ENCODE data around the gene PLOD3.
"Not testable (repeated sequence)": the region's sequence is repeated elsewhere in the genome, so short reads cannot be mapped to it uniquely, and the experiment has no call there.

Gene PLOD3

GRCh38 chr7:101216001-101216859 lies 1.2 kb downstream of the PLOD3 start:
- in situ Hi-C loops (cut with MboI; ENCODE audit: low sequenced_read_pairs): no loop called here

- in situ Hi-C loops (cut with MboI; ENCODE audit: low sequenced_read_pairs): no loop called here
These were observed 5.4 kb downstream of the PLOD3 start for GRCh38 chr7:101212014-101212413.

GRCh38 chr7:101211501-101211900 lies 5.9 kb downstream of the PLOD3 start:
- in situ Hi-C loops (cut with MboI; ENCODE audit: low sequenced_read_pairs): no loop called here

GRCh38 chr7:101210143-101210542 lies 7.2 kb downstream of the PLOD3 start:
- in situ Hi-C loops (cut with MboI; ENCODE audit: low sequenced_read_pairs): no loop called here

- in situ Hi-C loops (cut with MboI; ENCODE audit: low sequenced_read_pairs): no loop called here
These were observed 8.6 kb downstream of the PLOD3 start for GRCh38 chr7:101208794-101209193.

- in situ Hi-C loops (cut with MboI; ENCODE audit: low sequenced_read_pairs): no loop called here
These were observed 9.9 kb downstream of the PLOD3 start for GRCh38 chr7:101207459-101207858.

GRCh38 chr7:101206665-101207042 lies 10.7 kb downstream of the PLOD3 start:
- in situ Hi-C loops (cut with MboI; ENCODE audit: low sequenced_read_pairs): no loop called here

GRCh38 chr7:101205901-101206664 lies 11.3 kb downstream of the PLOD3 start:
- in situ Hi-C loops (cut with MboI; ENCODE audit: low sequenced_read_pairs): no loop called here

GRCh38 chr7:101203740-101204738 lies 13.3 kb downstream of the PLOD3 start:
- in situ Hi-C loops (cut with MboI; ENCODE audit: low sequenced_read_pairs): not testable (repeated sequence)

GRCh38 chr7:101202603-101202918 lies 14.8 kb downstream of the PLOD3 start:
- in situ Hi-C loops (cut with MboI; ENCODE audit: low sequenced_read_pairs): no loop called here

- in situ Hi-C loops (cut with MboI; ENCODE audit: low sequenced_read_pairs): no loop called here
These were observed 15.4 kb downstream of the PLOD3 start for GRCh38 chr7:101201695-101202602.

- in situ Hi-C loops (cut with MboI; ENCODE audit: low sequenced_read_pairs): no loop called here
These were observed 16.4 kb downstream of the PLOD3 start, which contains the start of gene MOGAT3 for GRCh38 chr7:101200862-101201599. TSS of gene MOGAT3 (minus strand) at chr7:101201036. CDS start at chr7:101200854, 182 bp downstream.

GRCh38 chr7:101200504-101200861 lies 16.9 kb downstream of the PLOD3 start:
- in situ Hi-C loops (cut with MboI; ENCODE audit: low sequenced_read_pairs): no loop called here

- in situ Hi-C loops (cut with MboI; ENCODE audit: low sequenced_read_pairs): not testable (repeated sequence)
These were observed 17.9 kb downstream of the PLOD3 start for GRCh38 chr7:101199522-101199921.

- in situ Hi-C loops (cut with MboI; ENCODE audit: low sequenced_read_pairs): no loop called here
These were observed 18.9 kb downstream of the PLOD3 start for GRCh38 chr7:101198476-101198875.

- in situ Hi-C loops (cut with MboI; ENCODE audit: low sequenced_read_pairs): no loop called here
These were observed 19.4 kb downstream of the PLOD3 start for GRCh38 chr7:101197991-101198390.

GRCh38 chr7:101195884-101196283 lies 21.5 kb downstream of the PLOD3 start:
- in situ Hi-C loops (cut with MboI; ENCODE audit: low sequenced_read_pairs): no loop called here

GRCh38 chr7:101189109-101189508 lies 28.3 kb downstream of the PLOD3 start:
- in situ Hi-C loops (cut with MboI; ENCODE audit: low sequenced_read_pairs): no loop called here

GRCh38 chr7:101186844-101187428 lies 30.4 kb downstream of the PLOD3 start:
- in situ Hi-C loops (cut with MboI; ENCODE audit: low sequenced_read_pairs): no loop called here

All from hTERT RPE-1 (cell line).